HG03342 (cell line): Measurements from ENCODE around the gene TKTL1.
A peak's percentile ranks its signal among the peaks of the same experiment; 100 is the strongest.
"Not testable (repeated sequence)": the region's sequence is repeated elsewhere in the genome, so short reads cannot be mapped to it uniquely, and the experiment has no call there.

Experiments
- ATAC-seq: cut with Tn5 transposase; IDR thresholded peaks from one replicate; pipeline ENCODE4 v1.9.1; 2021; ENCODE audit warnings: mild to moderate bottlenecking, moderate library complexity; ENCODE audit not compliant: unreplicated experiment

The TKTL1 gene, protein sequence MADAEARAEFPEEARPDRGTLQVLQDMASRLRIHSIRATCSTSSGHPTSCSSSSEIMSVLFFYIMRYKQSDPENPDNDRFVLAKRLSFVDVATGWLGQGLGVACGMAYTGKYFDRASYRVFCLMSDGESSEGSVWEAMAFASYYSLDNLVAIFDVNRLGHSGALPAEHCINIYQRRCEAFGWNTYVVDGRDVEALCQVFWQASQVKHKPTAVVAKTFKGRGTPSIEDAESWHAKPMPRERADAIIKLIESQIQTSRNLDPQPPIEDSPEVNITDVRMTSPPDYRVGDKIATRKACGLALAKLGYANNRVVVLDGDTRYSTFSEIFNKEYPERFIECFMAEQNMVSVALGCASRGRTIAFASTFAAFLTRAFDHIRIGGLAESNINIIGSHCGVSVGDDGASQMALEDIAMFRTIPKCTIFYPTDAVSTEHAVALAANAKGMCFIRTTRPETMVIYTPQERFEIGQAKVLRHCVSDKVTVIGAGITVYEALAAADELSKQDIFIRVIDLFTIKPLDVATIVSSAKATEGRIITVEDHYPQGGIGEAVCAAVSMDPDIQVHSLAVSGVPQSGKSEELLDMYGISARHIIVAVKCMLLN

DNA sequence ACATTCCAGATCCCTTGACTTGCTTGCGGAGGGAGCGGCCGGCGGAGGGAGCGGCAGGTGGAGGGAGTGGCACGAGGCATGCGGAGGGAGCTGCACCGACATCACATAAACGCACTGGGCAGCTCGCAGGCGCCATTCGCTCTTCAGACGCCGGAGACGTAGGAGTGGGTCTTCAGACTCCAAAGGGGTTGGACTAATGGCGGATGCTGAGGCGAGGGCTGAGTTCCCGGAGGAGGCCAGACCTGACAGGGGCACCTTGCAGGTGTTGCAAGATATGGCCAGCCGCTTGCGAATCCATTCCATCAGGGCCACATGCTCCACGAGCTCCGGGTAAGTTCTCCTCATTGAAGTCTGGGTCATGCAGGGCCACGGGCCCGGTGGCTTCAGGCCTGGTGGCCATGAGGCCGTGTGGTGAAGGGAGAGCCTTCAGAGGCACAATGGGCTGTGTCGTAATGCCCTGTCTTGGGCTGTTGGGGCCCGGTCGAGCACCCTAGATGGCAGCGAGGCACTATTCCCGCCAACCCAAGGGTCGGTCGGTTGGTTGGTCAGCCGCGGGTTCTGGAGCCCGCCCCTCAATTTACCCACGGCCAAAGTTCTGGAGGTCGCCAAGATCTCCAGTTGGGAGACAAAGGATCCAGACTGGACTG lies at the start of gene TKTL1:
Gene TKTL1 (plus strand): TSS at position 132 of the 647 bp plus-strand sequence. CDS start 65 bp downstream, at position 197.
- ATAC-seq = no peak

DNA sequence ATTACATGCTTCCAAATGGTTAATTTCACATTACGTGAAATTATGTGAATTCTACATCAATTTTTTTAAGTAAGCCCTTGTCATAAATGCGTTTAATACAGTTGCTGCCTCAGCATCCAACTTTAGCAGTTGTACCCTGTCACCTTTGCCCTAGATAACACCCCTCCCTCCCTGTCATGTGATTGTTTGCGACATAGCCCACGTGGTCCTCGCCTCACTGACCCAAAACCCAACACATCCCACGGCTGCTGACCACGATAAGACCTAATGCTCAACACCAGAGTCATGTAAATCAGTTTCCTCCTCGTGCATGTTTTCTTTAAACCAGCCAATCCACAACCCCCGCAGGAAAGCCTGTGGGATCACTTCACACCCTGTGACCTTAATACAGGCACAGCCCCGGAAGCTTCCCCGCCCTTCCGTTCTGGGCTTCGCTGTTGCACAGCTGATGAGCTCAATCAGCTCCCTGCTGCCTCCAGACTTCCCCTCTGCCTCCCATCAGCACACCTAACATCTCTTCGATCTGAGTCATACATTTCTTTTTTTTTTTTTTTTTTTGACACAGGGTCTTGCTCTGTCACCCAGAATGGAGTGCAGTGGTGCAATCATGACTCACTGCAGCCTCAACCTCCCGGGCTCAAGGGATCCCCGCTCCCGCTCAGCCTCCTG lies 48.1 kb upstream of the TKTL1 start:
- peak; percentile 84 for ATAC-seq

GRCh38 chrX:154248076-154248475 lies 47.5 kb upstream of the TKTL1 start:
- not testable (repeated sequence) for ATAC-seq

GRCh38 chrX:154257282-154257681 lies 38.3 kb upstream of the TKTL1 start, which contains the start of gene OPN1MW3:
Gene OPN1MW3 (plus strand): TSS chrX:154257582. CDS start chrX:154257620, 38 bp downstream.
- ATAC-seq = not testable (repeated sequence)

DNA sequence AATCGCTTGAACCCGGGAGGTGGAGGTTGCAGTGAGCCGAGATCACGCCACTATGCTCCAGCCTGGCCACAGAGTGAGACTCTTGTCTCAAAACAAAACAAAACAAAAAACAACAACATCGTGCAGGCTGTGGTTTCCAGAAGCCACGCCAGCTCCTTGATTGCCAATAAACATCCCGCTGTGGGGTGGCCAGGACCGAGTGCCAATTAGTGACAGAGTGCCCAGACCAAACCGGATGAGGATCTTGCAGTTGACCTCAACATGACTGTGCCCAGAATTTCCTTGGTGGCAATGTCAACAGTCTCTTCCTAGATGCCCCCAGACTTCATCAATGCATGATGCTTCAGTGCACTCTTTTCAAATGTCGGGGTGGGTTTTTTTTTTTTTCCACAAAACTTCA lies 36.9 kb upstream of the TKTL1 start:
- ATAC-seq = not testable (repeated sequence)

GRCh38 chrX:154263072-154263471 lies 32.5 kb upstream of the TKTL1 start:
- ATAC-seq = not testable (repeated sequence)

- not testable (repeated sequence) for ATAC-seq
Observed at GRCh38 chrX:154269245-154269644, 26.4 kb upstream of the TKTL1 start.

GRCh38 chrX:154284489-154285338 lies 10.9 kb upstream of the TKTL1 start:
- peak; percentile 68 for ATAC-seq

DNA sequence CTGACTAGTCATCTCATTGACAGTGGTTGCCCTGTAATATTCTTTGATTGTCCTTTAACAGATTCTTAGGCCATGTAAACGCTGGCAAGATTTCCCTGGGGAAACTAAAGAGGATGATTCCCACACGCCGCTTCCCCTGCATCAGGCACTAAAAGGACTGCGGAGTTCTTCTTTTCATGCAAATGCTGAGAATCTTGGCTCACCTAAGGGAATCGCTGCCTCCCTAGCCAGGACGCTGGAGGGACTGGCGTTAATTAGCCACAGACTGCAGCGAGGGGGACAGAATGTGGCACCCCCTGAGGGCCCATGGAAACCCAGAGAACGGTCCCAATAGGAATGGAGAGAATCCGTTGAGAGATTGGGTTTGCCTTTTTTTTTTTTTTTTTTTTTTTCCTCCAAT lies 9.2 kb upstream of the TKTL1 start:
- ATAC-seq = not testable (repeated sequence)

DNA sequence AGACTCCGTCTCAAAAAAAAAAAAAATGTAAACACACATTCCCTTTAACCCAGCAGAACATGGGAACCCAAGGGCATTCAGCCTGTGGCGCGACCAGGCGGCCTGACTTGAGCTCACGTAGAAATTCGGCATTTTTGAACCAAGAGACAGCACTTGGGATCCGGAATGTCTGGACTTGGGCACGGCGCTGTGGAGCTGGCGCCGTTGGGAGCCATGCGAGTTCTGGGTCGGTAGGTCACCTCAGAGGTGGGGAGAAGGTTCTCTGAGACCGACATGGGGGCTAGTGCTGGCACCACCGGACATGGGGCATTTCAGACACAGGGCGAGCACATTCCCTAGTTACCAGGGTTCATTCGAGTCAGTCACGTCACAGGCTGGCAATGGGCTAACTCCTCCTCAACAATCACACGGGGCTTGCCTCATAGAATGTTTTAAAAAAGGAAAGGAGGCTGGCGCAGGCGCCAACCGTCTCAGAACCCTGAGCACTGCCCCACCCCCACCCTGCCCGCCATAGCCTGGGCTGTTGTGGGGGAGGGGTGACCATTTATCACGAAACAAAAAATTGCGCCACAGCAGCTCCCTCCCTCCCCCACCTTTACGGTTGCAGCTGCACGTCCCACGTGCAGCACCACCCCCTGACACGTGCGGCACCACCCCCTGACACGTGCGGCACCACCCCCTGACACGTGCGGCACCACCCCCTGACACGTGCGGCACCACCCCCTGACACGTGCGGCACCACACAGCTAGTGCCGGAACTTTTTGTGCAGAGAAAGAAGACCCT lies 612 bp upstream of the TKTL1 start, which contains the start of gene TEX28:
Gene TEX28 (minus strand): TSS at position 334 of the 784 bp plus-strand sequence. CDS start 3,007 bp downstream, outside the sequence.
- ATAC-seq = no peak

- no peak for ATAC-seq
Observed at GRCh38 chrX:154296731-154297130, 1.1 kb downstream of the TKTL1 start.

DNA sequence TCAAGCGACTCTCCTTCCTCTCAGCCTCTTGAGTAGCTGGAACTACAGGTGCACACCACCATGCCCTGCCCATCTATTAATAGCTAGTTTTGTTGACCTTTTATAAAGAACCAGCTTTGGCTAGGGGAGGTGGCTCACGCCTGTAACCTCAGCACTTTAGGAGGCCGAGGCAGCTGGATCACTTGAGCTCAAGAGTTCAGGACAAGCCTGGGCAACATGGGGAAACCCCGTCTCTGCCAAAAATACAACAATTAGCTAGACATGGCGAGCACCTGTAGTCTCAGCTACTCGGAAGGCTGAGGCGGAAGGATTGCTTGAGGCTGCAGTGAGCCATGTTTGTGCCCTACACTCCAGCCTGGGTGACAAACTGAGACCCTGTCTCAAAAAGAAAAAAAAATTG lies 2.7 kb downstream of the TKTL1 start:
- no peak for ATAC-seq

- no peak for ATAC-seq
Observed at GRCh38 chrX:154300816-154301215, 5.2 kb downstream of the TKTL1 start.

GRCh38 chrX:154302998-154303397 lies 7.4 kb downstream of the TKTL1 start:
- ATAC-seq = not testable (repeated sequence)

DNA sequence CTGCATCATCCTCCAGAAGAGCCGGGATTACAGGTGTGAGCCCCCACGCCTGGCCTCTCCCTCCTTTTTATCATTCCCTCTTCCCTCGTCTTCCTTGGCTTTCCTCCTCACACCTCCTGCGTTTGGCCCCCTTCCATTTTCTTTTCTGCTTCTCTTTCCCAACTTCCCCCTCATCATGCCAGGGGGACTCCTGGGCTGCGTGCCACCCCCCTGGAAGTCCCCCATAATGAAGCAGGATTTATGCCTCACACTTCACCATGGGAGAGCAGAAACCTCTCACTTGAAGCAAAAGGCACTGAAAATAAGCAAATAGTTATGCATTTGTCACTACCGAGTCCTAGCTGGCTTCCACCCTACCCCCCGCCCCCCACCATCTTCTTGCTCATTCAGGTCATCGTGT lies 7.9 kb downstream of the TKTL1 start:
- no peak for ATAC-seq

DNA sequence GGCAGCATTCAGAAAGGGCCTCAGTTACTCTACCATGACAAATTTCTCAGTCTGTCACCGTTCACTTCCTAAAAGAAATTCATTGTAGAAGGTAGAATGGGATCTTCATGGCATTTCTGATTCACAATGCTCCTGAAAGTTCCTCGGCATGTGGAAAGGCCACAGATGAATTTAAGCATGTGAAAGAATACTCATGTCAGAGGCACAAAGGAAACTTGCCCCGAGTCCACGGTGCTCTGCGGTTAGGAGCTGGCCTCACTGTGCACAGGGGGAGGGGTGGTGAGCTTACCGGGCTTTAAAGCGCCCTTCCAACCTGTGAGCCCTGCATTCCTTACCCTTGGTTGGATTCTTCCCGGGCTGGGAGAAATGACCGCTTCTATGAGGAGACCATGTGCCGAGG lies 9.3 kb downstream of the TKTL1 start:
- ATAC-seq = no peak

GRCh38 chrX:154305541-154306205 lies 10.1 kb downstream of the TKTL1 start:
- no peak for ATAC-seq

DNA sequence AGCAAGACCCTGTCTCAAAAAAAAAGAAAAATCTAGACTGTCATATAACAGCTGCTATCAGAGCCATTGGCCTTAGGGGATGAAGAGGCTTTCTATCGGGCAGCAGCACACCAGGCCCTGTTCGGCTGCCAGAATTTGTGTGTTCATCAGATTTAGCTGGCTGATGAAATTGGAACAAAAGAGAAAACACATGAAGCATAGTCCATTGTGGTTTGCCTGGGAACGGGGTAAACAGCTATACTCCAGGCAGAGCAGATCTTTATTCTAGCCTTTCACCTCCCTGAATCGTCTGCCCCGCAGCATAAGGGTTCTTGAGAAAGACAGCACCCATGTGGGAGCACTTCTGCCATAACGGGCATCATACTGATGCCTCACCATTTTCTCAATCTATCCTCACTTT lies 11.6 kb downstream of the TKTL1 start:
- no peak for ATAC-seq
